Rectal smooth muscle tissue (tissue), 1 donor: ENCODE measurements around the gene ABCF2.
A peak's percentile ranks its signal among the peaks of the same experiment; 100 is the strongest.

ENCODE experiments used
- H3K27ac ChIP-seq: one replicate; pipeline ENCODE4 v1.7.0; 2013; ENCODE audit warnings: low read depth, low read length, inconsistent platforms
- H3K27me3 ChIP-seq: one replicate; pipeline ENCODE4 v1.7.0; 2013; ENCODE audit warnings: low read length; ENCODE audit not compliant: control insufficient read depth, insufficient read depth
- H3K36me3 ChIP-seq: one replicate; pipeline ENCODE4 v1.7.0; 2013; ENCODE audit warnings: low read length; ENCODE audit not compliant: control insufficient read depth, insufficient read depth
- H3K4me1 ChIP-seq: one replicate; pipeline ENCODE4 v1.7.0; 2013; ENCODE audit warnings: low read length; ENCODE audit not compliant: control insufficient read depth, insufficient read depth
- H3K4me3 ChIP-seq: one replicate; pipeline ENCODE4 v1.7.0; 2013; ENCODE audit warnings: low read length
- H3K9ac ChIP-seq: one replicate; pipeline ENCODE4 v1.7.0; 2013; ENCODE audit warnings: low read length

ABCF2 gene

DNA sequence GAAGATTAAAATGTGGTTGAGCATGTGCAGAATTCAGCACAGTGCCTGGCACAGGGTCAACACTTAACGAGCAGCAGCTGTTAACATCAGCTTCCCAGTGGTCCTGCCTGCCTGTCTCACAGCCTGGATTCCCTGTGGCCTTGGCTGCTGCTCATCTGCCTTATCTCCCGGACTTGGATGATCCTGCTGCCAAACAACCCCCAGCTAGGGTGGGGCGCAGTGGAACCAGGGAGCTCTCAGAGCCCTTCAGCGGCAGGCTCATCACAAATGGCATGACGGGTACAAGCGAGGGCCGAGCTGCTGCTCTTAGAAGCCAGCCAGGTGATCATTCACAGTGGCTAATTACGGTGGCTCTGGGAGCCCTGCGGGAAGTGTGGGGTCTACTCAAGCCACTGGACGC lies 34.5 kb upstream of the ABCF2 start:
- no peak overlapping the region for H3K4me3 ChIP-seq
- no peak overlapping the region for H3K27ac ChIP-seq
- H3K36me3 ChIP-seq = no peaks in the 10 kb centered on the region
- H3K4me1 ChIP-seq = no peaks in the 10 kb centered on the region
- peaks cover 1% of the 10 kb centered on the region for H3K27me3 ChIP-seq
- no peak overlapping the region for H3K9ac ChIP-seq

DNA sequence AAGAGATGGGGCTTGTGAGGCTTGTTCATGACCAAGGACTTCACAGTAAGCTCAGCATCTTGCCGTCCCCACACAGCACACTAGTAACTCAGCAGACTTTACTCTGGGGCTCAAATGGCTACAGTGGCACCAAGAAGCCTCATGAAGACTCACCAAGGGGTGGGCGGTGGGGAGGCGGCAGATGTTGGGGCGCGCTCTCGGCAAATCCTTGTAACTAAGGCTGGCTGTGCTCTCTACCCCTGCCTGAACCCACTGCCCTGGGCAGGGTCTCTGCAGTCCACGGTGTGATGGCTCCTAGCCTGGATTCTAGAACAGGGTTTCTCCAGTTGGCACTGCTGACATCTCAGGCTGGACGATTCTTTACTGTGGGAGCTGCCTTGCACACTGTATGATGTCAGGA lies 33.9 kb upstream of the ABCF2 start:
- no peak overlapping the region for H3K27ac ChIP-seq
- H3K27me3 ChIP-seq = peaks cover 4% of the 10 kb centered on the region
- no peak overlapping the region for H3K9ac ChIP-seq
- H3K4me3 ChIP-seq = no peak overlapping the region
- H3K36me3 ChIP-seq = no peaks in the 10 kb centered on the region
- no peaks in the 10 kb centered on the region for H3K4me1 ChIP-seq

- H3K4me3 ChIP-seq = no peak overlapping the region
- H3K9ac ChIP-seq = no peak overlapping the region
- H3K27ac ChIP-seq = no peak overlapping the region
These were observed 33.5 kb upstream of the ABCF2 start for GRCh38 chr7:151260471-151260870.

DNA sequence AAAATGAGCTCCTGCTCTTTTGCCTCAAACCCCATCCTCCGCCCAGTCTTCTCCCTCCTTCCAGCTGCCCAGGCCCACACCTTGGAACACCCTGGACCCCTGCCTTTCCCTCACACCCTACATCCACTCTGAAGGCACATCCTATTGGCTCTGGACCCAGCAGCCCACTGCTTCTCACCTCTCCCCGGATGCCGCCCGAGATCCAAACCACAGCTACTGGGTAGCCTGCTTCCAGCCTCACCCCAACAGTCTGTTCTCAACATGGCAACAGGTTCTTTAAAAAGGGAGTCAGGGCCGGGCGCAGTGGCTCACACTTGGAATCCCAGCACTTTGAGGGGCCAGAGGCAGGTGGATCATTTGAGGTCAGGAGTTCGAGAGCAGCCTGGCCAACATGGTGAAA lies 31.0 kb upstream of the ABCF2 start:
- no peak overlapping the region for H3K4me3 ChIP-seq
- H3K9ac ChIP-seq = no peak overlapping the region
- no peaks in the 10 kb centered on the region for H3K36me3 ChIP-seq
- H3K27me3 ChIP-seq = peaks cover 4% of the 10 kb centered on the region
- H3K4me1 ChIP-seq = peaks cover 3% of the 10 kb centered on the region
- H3K27ac ChIP-seq = no peak overlapping the region

More at GRCh38 chr7:151260471-151260870, 33.5 kb upstream of the ABCF2 start:
- peaks cover 4% of the 10 kb centered on the region for H3K27me3 ChIP-seq
- H3K36me3 ChIP-seq = no peaks in the 10 kb centered on the region
- no peaks in the 10 kb centered on the region for H3K4me1 ChIP-seq

- H3K36me3 ChIP-seq = no peaks in the 10 kb centered on the region
- peaks cover 4% of the 10 kb centered on the region for H3K27me3 ChIP-seq
- peaks cover 9% of the 10 kb centered on the region for H3K4me1 ChIP-seq
- H3K9ac ChIP-seq = no peak overlapping the region
- H3K27ac ChIP-seq = no peak overlapping the region
- no peak overlapping the region for H3K4me3 ChIP-seq
These were observed 29.5 kb upstream of the ABCF2 start for GRCh38 chr7:151256410-151257045.

DNA sequence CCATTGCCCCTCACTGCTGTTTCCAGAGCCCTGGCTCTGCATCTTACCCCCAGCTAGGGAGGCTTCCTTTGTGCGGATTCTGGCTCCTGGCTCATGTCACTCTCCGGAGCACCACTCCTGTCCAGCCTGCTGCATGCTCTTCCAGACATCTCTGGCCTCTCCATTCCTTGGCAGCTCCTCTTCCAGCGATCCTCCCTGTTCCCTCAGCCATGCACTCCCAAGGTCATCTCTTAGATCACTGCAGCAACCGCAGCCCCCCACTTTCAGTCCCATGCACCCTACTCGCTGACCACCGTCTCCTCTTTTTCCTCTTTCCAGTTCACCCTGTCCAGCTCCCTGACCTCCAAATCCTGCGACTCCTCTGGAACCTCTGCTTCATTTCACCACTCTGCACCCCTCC lies 28.4 kb upstream of the ABCF2 start:
- Histone ChIP-seq H3K27me3 (peaks cover 4% of the 10 kb centered on the region), H3K4me1 (peaks cover 17% of the 10 kb centered on the region), H3K4me3 (no peak overlapping the region), H3K36me3 (no peaks in the 10 kb centered on the region), H3K27ac (no peak overlapping the region), H3K9ac (no peak overlapping the region)

DNA sequence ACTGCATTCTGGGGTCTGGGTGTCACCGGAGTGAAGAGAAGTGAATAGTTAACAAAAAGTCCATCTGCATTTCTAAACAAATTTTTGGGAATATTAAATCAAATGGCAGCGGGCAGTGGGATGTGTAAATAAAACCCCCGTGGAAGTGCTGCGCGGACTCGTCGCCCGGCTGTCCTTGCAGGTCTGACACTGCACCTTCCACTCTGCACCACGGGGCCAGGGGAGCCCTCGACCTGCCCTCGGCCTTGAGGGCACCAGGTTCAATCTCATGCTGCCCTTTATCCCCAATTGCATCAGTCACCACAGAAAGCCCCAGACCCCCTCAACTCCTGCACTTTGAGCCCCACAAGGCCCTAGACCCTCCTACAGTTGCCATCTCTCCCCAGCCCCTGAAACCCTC lies 27.8 kb upstream of the ABCF2 start:
- Histone ChIP-seq H3K4me3 (no peak overlapping the region), H3K4me1 (peaks cover 22% of the 10 kb centered on the region), H3K36me3 (no peaks in the 10 kb centered on the region), H3K27me3 (peaks cover 4% of the 10 kb centered on the region), H3K9ac (no peak overlapping the region), H3K27ac (no peak overlapping the region)

GRCh38 chr7:151254316-151254715 lies 27.3 kb upstream of the ABCF2 start:
- Histone ChIP-seq H3K27ac (no peak overlapping the region), H3K27me3 (peaks cover 4% of the 10 kb centered on the region), H3K4me1 (peaks cover 26% of the 10 kb centered on the region), H3K4me3 (no peak overlapping the region), H3K36me3 (no peaks in the 10 kb centered on the region), H3K9ac (no peak overlapping the region)

DNA sequence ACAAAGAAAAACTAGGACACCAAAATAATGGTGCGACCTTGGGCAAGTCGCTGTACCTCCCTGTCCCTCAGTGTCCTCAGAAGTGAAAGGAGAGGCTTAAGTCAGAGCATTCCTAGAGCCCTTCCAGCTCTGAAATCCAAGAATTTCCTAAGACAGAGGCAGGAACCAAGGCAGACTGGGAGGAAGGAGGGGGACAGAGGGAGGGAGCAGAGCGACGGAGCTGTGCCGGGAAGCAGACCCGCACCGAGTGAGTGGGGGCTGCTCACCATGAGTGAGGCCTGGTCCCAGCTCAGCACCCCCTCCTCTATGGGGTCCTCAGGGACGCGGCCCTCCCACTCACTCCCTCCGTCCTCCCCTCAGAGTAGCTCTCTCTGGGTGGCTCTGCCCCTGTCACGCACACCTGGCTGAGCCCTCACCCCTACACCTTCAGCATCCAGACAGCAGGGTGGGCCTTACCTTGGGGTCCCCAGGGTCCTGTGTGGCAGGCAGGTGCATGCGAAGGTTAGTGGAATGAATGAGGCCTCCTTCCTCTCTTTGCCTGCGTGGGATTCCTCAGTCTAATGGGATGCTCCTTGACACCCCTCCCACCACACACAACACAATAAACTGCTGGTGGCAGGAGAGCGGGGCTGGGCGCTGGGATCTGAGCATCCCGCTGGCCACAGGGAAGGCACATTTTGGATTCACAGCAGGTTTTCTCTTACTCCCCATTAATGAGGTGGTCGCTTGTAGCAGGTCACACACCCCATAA lies 26.1 kb upstream of the ABCF2 start:
- peak overlapping the region; percentile 14 for H3K4me3 ChIP-seq
- no peak overlapping the region for H3K9ac ChIP-seq

DNA sequence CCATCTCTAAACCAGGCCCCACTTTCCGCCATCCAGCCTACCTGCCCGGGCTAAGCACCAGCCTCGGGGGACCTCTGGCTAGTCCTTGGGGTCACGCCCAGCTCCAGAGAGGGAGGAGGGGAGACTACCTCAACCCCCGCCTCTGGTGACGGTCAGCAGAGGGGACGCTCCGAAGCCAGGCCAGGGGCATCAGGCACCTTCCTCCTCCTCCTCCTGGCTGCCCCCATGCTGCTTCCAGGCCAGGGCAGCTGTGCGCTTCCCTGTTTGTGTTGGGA lies 25.5 kb upstream of the ABCF2 start:
- Histone ChIP-seq H3K9ac (peak overlapping the region; percentile 84), H3K27me3 (peaks cover 4% of the 10 kb centered on the region), H3K36me3 (no peaks in the 10 kb centered on the region), H3K4me1 (peaks cover 29% of the 10 kb centered on the region), H3K4me3 (peak overlapping the region; percentile 71), H3K27ac (peak overlapping the region; percentile 94)

More for the DNA sequence above, 26.1 kb upstream of the ABCF2 start:
- H3K27me3 ChIP-seq = peaks cover 4% of the 10 kb centered on the region
- H3K36me3 ChIP-seq = no peaks in the 10 kb centered on the region
- H3K27ac ChIP-seq = peak overlapping the region; percentile 94
- peaks cover 26% of the 10 kb centered on the region for H3K4me1 ChIP-seq

GRCh38 chr7:151251689-151252560 lies 24.9 kb upstream of the ABCF2 start:
- peak overlapping the region; percentile 84 for H3K9ac ChIP-seq
- H3K27me3 ChIP-seq = peaks cover 6% of the 10 kb centered on the region
- peak overlapping the region; percentile 94 for H3K27ac ChIP-seq
- H3K4me3 ChIP-seq = peak overlapping the region; percentile 71
- no peaks in the 10 kb centered on the region for H3K36me3 ChIP-seq
- H3K4me1 ChIP-seq = peaks cover 33% of the 10 kb centered on the region

DNA sequence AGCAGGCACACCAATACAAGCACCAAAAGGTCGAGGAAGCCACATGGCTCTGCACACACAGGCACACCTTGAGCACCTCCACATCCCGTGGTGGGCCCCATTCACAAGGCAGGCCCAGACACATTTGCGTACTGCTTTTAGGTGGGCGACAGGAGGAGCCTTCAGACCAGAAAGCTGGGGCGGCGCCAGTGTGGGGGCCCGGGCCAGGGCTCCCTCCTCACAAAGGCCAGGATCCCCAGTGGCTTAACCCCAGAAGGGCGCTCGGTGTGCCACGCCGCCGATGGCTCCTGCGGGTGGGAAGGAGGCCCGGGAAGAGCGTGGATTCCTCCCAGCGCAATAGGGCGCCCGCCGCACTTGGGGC lies 24.3 kb upstream of the ABCF2 start:
- peak overlapping the region; percentile 38 for H3K9ac ChIP-seq
- peaks cover 5% of the 10 kb centered on the region for H3K27me3 ChIP-seq
- peak overlapping the region; percentile 79 for H3K27ac ChIP-seq
- H3K36me3 ChIP-seq = no peaks in the 10 kb centered on the region
- peaks cover 36% of the 10 kb centered on the region for H3K4me1 ChIP-seq
- H3K4me3 ChIP-seq = peak overlapping the region; percentile 62
